SK-N-SH (cell line): Measurements from ENCODE around the gene OR7G3. TPM values are rescaled to one million over a fixed set of nuclear protein-coding genes. Genes with fewer than 3 reads are reported as not detected.

Experiments used
- CTCF ChIA-PET: fragments of 300-600, 350-600 bp; formaldehyde crosslinking; extraction: SDS; loops from one replicate; lab custom pipeline; 2021; lab: Yijun Ruan, JAX
- POLR2A ChIA-PET: fragments of 350-600 bp; sonication (Branson Sonifier 250); formaldehyde crosslinking; extraction: SDS; loops from one replicate; lab custom pipeline; 2020; ENCODE audit warnings: antibody characterized with exemption, inconsistent platforms; lab: Yijun Ruan, JAX
- DNase-seq: peaks from one replicate; pipeline ENCODE4 v3.0.0; 2012
- H2AFZ ChIP-seq: fragments of 200-600 bp; sonication (generic); 2 replicates; pipeline ENCODE4 v1.8.1; 2016; ENCODE audit warnings: antibody characterized with exemption, mild to moderate bottlenecking, low read depth
- H3F3A ChIP-seq: fragments of 200-600 bp; sonication (generic); replicated peaks from 2 replicates; pipeline ENCODE3; 2016; ENCODE audit warnings: antibody characterized with exemption, mild to moderate bottlenecking; ENCODE audit not compliant: insufficient read depth
- H3K27ac ChIP-seq, 2 experiments: fragments of 200-500 bp in 1 of 2; fragments of 200-600 bp in 1 of 2; sonication (Bioruptor generic) in 1 of 2; sonication (generic), shearing (Covaris generic) in 1 of 2; 2 replicates each; pipeline versions ENCODE4 v1.5.1 to v1.6.1; 2014 to 2016; ENCODE audit warnings: low read depth in 2 of 2, inconsistent platforms in 1 of 2, low read length in 1 of 2, mild to moderate bottlenecking in 1 of 2, mixed read lengths in 1 of 2
- H3K27me3 ChIP-seq: fragments of 200-600 bp; sonication (generic), shearing (Covaris generic); 2 replicates; pipeline ENCODE4 v1.6.1; 2016; ENCODE audit warnings: mixed run types; ENCODE audit not compliant: insufficient read depth
- H3K36me3 ChIP-seq, 2 experiments: fragments of 200-500 bp in 1 of 2; fragments of 200-600 bp in 1 of 2; sonication (Bioruptor generic) in 1 of 2; sonication (generic) in 1 of 2; replicated peaks in 1 of 2; 2 replicates each; pipeline versions ENCODE3 to v1.5.1; 2014 to 2016; ENCODE audit warnings: low read length in 1 of 2, mild to moderate bottlenecking in 1 of 2; ENCODE audit not compliant: insufficient read depth in 2 of 2, control insufficient read depth in 1 of 2
- H3K4me1 ChIP-seq, 2 experiments: fragments of 200-500 bp in 1 of 2; fragments of 200-600 bp in 1 of 2; sonication (Bioruptor generic) in 1 of 2; sonication (generic), shearing (Covaris generic) in 1 of 2; 2 replicates each; pipeline versions ENCODE4 v1.5.1 to v1.6.1; 2014 to 2016; ENCODE audit warnings: low read depth in 1 of 2, low read length in 1 of 2, mixed run types in 1 of 2; ENCODE audit not compliant: insufficient read depth in 2 of 2, control insufficient read depth in 1 of 2
- H3K4me2 ChIP-seq: fragments of 200-600 bp; sonication (generic), shearing (Covaris generic); 2 replicates; pipeline ENCODE4 v1.6.1; 2017; ENCODE audit warnings: mixed run types
- H3K4me3 ChIP-seq, 2 experiments: fragments of 200-500 bp in 1 of 2; fragments of 200-600 bp in 1 of 2; sonication (Bioruptor generic) in 1 of 2; sonication (generic), shearing (Covaris generic) in 1 of 2; 2 replicates each; pipeline versions ENCODE4 v1.5.1 to v1.8.1; 2014 to 2016; ENCODE audit warnings: low read depth in 2 of 2, inconsistent platforms in 1 of 2, low read length in 1 of 2, mild to moderate bottlenecking in 1 of 2, mixed read lengths in 1 of 2, moderate library complexity in 1 of 2
- H3K79me2 ChIP-seq: fragments of 200-600 bp; sonication (generic); 2 replicates; pipeline ENCODE4 v1.8.1; 2017; ENCODE audit warnings: mild to moderate bottlenecking; ENCODE audit not compliant: insufficient read depth
- H3K9ac ChIP-seq: fragments of 200-600 bp; sonication (generic); 2 replicates; pipeline ENCODE4 v1.6.1; 2017; ENCODE audit warnings: mixed run types
- H3K9me2 ChIP-seq: fragments of 200-600 bp; sonication (generic); 2 replicates; pipeline ENCODE4 v1.6.1; 2017; ENCODE audit warnings: mixed run types
- H3K9me3 ChIP-seq: fragments of 200-600 bp; sonication (generic); 2 replicates; pipeline ENCODE4 v1.6.1; 2017; ENCODE audit warnings: mixed run types, mild to moderate bottlenecking, moderate library complexity
- H4K20me1 ChIP-seq: fragments of 200-600 bp; sonication (generic); 2 replicates; pipeline ENCODE4 v1.6.1; 2017; ENCODE audit warnings: mild to moderate bottlenecking, mixed run types; ENCODE audit not compliant: insufficient read depth
- CHD2 ChIP-seq: fragments of 150-350 bp; IDR thresholded peaks from 2 replicates; pipeline ENCODE4 v1.6.1; 2018; ENCODE audit warnings: low read length; ENCODE audit not compliant: partially characterized antibody
- ELF1 ChIP-seq: IDR thresholded peaks from 2 replicates; pipeline ENCODE4 v1.4.0; 2012
- EZH2phosphoT487 ChIP-seq: fragments of 200-600 bp; sonication (generic); IDR thresholded peaks from 2 replicates; pipeline ENCODE4 v1.6.1; 2017; ENCODE audit warnings: low read depth, mixed run types, mild to moderate bottlenecking, antibody characterized with exemption, moderate library complexity, borderline replicate concordance
- FOSL2 ChIP-seq: IDR thresholded peaks from 2 replicates; pipeline ENCODE4 v1.4.0; 2012; ENCODE audit warnings: low read depth, mild to moderate bottlenecking, moderate library complexity, borderline replicate concordance
- FOXJ3 ChIP-seq: sonication (generic); formaldehyde crosslinking; IDR thresholded peaks from 2 replicates; pipeline ENCODE4 v1.5.1; 2020; ENCODE audit warnings: mild to moderate bottlenecking, missing genetic modification reagents
- GATA2 ChIP-seq: sonication (generic); formaldehyde crosslinking; IDR thresholded peaks from 2 replicates; pipeline ENCODE4 v1.5.0; 2020; ENCODE audit warnings: mild to moderate bottlenecking, missing genetic modification reagents
- NFIC ChIP-seq: IDR thresholded peaks from 2 replicates; pipeline ENCODE4 v1.4.0; 2012; ENCODE audit warnings: borderline replicate concordance
- NRF1 ChIP-seq: IDR thresholded peaks from 2 replicates; pipeline ENCODE4 v1.6.1; 2012; ENCODE audit warnings: low read depth, mild to moderate bottlenecking, low read length
- POLR2AphosphoS5 ChIP-seq: IDR thresholded peaks from 2 replicates; pipeline ENCODE4 v1.6.1; 2012; ENCODE audit warnings: low read depth, low read length
- RAD21 ChIP-seq: IDR thresholded peaks from 2 replicates; pipeline ENCODE4 v1.6.1; 2012; ENCODE audit warnings: mild to moderate bottlenecking, low read length
- RCOR1 ChIP-seq: fragments of 150-350 bp; IDR thresholded peaks from 2 replicates; pipeline ENCODE4 v1.6.1; 2017; ENCODE audit warnings: antibody characterized with exemption, low read length
- SIN3A ChIP-seq: IDR thresholded peaks from 2 replicates; pipeline ENCODE4 v1.6.1; 2012; ENCODE audit warnings: low read depth, mild to moderate bottlenecking, low read length, moderate library complexity, borderline replicate concordance
- TAF1 ChIP-seq: IDR thresholded peaks from 2 replicates; pipeline ENCODE4 v1.6.1; 2012; ENCODE audit warnings: low read depth, mild to moderate bottlenecking, low read length, moderate library complexity, borderline replicate concordance
- YY1 ChIP-seq: IDR thresholded peaks from 2 replicates; pipeline ENCODE4 v1.4.0; 2012; ENCODE audit warnings: low read depth, mild to moderate bottlenecking
- WGBS: methylation state at CpG from one replicate; pipeline ENCODE4 v1.1.6; 2017; ENCODE audit warnings: low lambda C conversion rate; 5-methylcytosine and 5-hydroxymethylcytosine counted together
- polyA plus RNA-seq, 3 experiments: library from polyadenylated mRNA; depleted of rRNA; stranded (reverse); fragments of >200 nt; gene quantifications; 2 replicates each; pipeline ENCODE4 v1.2.3, GENCODE V29; 2012
- TF ChIP-seq, protein P1 (sequence below): IDR thresholded peaks from 2 replicates; pipeline ENCODE4 v1.4.0; 2012; ENCODE audit warnings: low read depth, borderline replicate concordance
- TF ChIP-seq, protein P2 (sequence below): IDR thresholded peaks from 2 replicates; pipeline ENCODE4; 2012
- TF ChIP-seq, protein P3 (sequence below): IDR thresholded peaks from 2 replicates; pipeline ENCODE4 v1.6.1; 2012; ENCODE audit warnings: mild to moderate bottlenecking, low read depth, low read length, moderate library complexity
- TF ChIP-seq, protein P4 (sequence below): fragments of 150-350 bp; IDR thresholded peaks from 2 replicates; pipeline ENCODE4 v1.6.1; 2017; ENCODE audit warnings: antibody characterized with exemption, low read length, low read depth, borderline replicate concordance

Gene OR7G3
- polyA plus RNA-seq, 1 of the 3 experiments (the other 2 are of a cell fraction), result not detected

DNA sequence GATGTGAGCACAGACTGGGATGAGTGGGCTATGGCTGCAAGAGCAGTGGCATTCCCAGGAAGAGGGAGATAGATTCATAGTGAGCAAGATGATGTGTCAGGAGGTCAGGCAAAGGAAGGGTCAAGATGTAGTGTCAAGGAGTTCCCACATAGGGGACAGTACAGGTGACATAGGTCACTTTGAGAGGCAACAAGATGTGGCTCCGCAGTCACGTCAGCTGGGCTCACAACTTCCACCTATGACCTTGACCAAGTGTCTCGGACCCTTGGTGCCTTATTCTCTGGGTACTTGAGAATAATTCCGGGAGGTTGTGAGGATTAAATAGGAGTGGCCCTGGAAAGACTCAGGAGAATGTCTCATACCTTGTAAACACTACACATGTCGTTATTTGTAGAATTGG, 23.9 kb upstream of the OR7G3 start (continued):
- TF ChIP-seq, protein P1, sequence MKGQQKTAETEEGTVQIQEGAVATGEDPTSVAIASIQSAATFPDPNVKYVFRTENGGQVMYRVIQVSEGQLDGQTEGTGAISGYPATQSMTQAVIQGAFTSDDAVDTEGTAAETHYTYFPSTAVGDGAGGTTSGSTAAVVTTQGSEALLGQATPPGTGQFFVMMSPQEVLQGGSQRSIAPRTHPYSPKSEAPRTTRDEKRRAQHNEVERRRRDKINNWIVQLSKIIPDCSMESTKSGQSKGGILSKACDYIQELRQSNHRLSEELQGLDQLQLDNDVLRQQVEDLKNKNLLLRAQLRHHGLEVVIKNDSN, result no peak
- no peak for TF ChIP-seq SIN3A
- TF ChIP-seq RAD21, result no peak

DNA sequence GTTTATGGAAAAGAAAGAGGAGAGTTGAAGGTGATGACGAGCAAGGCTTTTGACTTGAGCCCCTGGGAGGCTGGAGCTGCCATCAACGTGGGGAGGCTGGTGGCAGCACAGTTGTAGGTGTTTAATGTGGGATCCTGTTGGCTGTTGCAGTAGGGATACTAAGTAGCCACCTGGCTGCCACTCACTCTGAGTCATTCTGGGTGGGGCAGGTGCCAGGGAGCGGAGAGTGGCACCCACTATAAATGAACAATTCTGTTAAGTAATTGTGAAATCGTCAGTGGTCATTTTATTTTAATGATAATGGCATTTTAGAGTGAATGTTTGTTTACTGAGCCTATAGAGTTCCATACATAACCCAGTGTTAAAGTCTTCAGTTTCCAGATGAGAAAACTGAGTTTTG, 23.2 kb upstream of the OR7G3 start:
- Histone ChIP-seq H2AFZ (no peak overlapping the region), H3K79me2 (peaks cover 100% of the 10 kb centered on the region), H4K20me1 (peaks cover 16% of the 10 kb centered on the region; the same call in 1 of the 2 replicates), H3K9me2 (no peaks in the 10 kb centered on the region), H3F3A (peaks cover 3% of the 10 kb centered on the region), H3K4me2 (no peak overlapping the region), H3K9ac (no peak overlapping the region), H3K4me1 (no peaks in the 10 kb centered on the region), H3K4me3 (no peak overlapping the region), H3K36me3 (peaks cover 6 to 68% of the 10 kb centered on the region in 2 experiments), H3K27me3 (no peaks in the 10 kb centered on the region), H3K9me3 (peaks cover 17% of the 10 kb centered on the region), H3K27ac (no peak overlapping the region)
- TF ChIP-seq NRF1 (no peak), YY1 (no peak), SIN3A (no peak), TAF1 (no peak)
- 98% methylated on average over 4 of the region's 4 CpGs for WGBS
- no peak for DNase-seq
- POLR2A ChIA-PET, result no interaction called here
- CTCF ChIA-PET, result no interaction called here

DNA sequence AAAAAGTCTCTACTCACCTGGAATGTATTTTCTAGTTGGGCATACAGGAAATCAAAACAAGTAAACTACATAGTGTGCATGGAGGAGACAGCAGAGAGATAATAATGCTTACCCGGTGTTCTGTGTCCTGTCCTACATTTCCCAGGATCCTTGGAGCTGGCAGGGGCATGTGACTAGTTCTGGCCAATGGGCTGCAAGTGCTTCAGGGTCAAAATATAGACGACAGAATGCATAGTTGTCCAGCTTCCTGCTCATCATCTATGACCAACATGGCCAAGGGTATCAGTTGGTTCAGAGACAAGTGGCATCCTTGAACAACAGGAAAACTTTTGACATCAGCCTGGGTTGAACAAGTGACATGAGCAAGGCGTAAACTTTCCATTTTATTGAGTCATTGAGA, 21.9 kb upstream of the OR7G3 start:
- H3K4me3 ChIP-seq, result no peak overlapping the region
- H3K4me2 ChIP-seq, result no peak overlapping the region
- no peaks in the 10 kb centered on the region for H3K4me1 ChIP-seq
- peaks cover 100% of the 10 kb centered on the region for H3K79me2 ChIP-seq
- H3K27me3 ChIP-seq, result no peaks in the 10 kb centered on the region
- WGBS, result 92% methylated on average over 3 of the region's 3 CpGs
- H3K36me3 ChIP-seq, result peaks cover 3 to 67% of the 10 kb centered on the region in 2 experiments
- H3K9ac ChIP-seq, result no peak overlapping the region
- H3K9me3 ChIP-seq, result peaks cover 30% of the 10 kb centered on the region
- POLR2A ChIA-PET, result no interaction called here
- H3F3A ChIP-seq, result peaks cover 8% of the 10 kb centered on the region
- no peak for DNase-seq
- H3K9me2 ChIP-seq, result no peaks in the 10 kb centered on the region
- CTCF ChIA-PET, result no interaction called here
- H4K20me1 ChIP-seq, result peaks cover 16% of the 10 kb centered on the region; the same call in 1 of the 2 replicates
- H3K27ac ChIP-seq, result no peak overlapping the region
- H2AFZ ChIP-seq, result no peak overlapping the region
- no peak for TF ChIP-seq GATA2 (CRISPR knock-in tag)
- no peak for TF ChIP-seq NFIC
- TF ChIP-seq, protein P2, sequence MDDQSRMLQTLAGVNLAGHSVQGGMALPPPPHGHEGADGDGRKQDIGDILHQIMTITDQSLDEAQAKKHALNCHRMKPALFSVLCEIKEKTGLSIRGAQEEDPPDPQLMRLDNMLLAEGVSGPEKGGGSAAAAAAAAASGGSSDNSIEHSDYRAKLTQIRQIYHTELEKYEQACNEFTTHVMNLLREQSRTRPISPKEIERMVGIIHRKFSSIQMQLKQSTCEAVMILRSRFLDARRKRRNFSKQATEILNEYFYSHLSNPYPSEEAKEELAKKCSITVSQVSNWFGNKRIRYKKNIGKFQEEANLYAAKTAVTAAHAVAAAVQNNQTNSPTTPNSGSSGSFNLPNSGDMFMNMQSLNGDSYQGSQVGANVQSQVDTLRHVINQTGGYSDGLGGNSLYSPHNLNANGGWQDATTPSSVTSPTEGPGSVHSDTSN, result no peak
- no peak for TF ChIP-seq ELF1
- TF ChIP-seq, protein P3, sequence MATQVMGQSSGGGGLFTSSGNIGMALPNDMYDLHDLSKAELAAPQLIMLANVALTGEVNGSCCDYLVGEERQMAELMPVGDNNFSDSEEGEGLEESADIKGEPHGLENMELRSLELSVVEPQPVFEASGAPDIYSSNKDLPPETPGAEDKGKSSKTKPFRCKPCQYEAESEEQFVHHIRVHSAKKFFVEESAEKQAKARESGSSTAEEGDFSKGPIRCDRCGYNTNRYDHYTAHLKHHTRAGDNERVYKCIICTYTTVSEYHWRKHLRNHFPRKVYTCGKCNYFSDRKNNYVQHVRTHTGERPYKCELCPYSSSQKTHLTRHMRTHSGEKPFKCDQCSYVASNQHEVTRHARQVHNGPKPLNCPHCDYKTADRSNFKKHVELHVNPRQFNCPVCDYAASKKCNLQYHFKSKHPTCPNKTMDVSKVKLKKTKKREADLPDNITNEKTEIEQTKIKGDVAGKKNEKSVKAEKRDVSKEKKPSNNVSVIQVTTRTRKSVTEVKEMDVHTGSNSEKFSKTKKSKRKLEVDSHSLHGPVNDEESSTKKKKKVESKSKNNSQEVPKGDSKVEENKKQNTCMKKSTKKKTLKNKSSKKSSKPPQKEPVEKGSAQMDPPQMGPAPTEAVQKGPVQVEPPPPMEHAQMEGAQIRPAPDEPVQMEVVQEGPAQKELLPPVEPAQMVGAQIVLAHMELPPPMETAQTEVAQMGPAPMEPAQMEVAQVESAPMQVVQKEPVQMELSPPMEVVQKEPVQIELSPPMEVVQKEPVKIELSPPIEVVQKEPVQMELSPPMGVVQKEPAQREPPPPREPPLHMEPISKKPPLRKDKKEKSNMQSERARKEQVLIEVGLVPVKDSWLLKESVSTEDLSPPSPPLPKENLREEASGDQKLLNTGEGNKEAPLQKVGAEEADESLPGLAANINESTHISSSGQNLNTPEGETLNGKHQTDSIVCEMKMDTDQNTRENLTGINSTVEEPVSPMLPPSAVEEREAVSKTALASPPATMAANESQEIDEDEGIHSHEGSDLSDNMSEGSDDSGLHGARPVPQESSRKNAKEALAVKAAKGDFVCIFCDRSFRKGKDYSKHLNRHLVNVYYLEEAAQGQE, result no peak
- no peak for TF ChIP-seq POLR2AphosphoS5
- TF ChIP-seq NRF1, result no peak
- TF ChIP-seq, protein P1, result no peak
- no peak for TF ChIP-seq FOXJ3
- no peak for TF ChIP-seq CHD2
- no peak for TF ChIP-seq FOSL2
- no peak for TF ChIP-seq EZH2phosphoT487
- TF ChIP-seq, protein P4, sequence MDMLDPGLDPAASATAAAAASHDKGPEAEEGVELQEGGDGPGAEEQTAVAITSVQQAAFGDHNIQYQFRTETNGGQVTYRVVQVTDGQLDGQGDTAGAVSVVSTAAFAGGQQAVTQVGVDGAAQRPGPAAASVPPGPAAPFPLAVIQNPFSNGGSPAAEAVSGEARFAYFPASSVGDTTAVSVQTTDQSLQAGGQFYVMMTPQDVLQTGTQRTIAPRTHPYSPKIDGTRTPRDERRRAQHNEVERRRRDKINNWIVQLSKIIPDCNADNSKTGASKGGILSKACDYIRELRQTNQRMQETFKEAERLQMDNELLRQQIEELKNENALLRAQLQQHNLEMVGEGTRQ, result no peak
- no peak for TF ChIP-seq RCOR1
- no peak for TF ChIP-seq RAD21
